GM19328 (cell line): Measurements from ENCODE around the gene MORF4L2.
"Not testable (repeated sequence)": the region's sequence is repeated elsewhere in the genome, so short reads cannot be mapped to it uniquely, and the experiment has no call there.

ENCODE experiments used
- ATAC-seq: cut with Tn5 transposase; IDR thresholded peaks from one replicate; pipeline ENCODE4 v1.9.1; 2021; ENCODE audit warnings: mild to moderate bottlenecking, moderate library complexity; ENCODE audit not compliant: unreplicated experiment

The MORF4L2 gene

DNA sequence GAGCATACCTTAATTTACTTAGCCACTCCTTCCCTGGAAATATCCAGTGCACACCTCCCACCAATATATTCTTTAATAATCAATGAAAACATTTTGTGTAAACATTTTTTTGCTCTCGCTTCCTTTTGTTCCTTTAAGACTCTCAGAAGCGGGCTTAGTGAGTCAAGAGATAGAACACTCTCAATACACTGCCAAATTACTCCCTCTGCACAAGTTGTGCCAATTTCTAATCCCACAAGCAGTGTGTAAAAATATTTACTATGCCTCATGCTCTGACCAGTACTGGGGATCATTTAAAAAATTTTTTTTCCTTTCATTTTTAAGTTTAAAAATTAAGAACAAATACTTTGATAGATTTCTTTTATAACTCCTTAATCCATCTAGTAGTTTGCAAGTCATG, 5.1 kb downstream of the MORF4L2 start:
- ATAC-seq = no peak

DNA sequence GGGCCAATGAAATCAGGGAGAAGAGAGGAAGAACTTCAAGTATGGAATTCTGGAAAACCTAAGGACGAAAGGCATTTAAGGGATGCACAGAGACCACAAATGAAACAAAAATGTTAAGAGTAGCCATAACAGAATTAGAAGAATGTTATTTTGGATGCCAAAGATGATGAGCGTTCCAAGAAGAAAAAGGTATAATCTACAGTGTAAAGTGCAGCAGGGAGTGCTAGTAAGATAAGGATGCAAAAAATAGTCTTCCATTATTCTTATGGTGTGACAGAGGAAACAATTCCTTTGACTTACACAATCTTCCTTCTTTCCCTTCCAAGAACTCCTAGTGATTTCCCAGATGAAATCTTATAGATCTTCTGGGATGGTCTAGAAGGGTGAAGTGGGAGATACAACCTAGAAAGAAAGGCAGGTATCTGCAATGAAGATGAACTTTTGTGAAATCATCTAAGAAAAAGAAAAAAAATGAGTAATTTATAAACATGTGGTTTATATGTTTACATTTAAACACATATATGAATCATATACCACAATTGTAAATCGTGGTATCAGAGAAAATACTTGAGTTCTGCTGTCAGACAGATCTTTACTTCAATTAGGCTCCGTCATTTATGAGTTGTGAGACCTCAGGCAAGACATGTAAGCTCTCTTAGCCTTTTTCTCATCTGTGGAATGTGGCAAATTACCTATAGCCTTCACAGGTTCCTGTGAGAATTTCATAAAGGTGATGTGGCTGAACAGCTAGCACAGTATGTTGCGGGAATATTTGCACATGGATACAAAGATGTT, 8.1 kb downstream of the MORF4L2 start:
- no peak for ATAC-seq

- ATAC-seq = no peak
These were observed 11.7 kb downstream of the MORF4L2 start for GRCh38 chrX:103674531-103675454.

DNA sequence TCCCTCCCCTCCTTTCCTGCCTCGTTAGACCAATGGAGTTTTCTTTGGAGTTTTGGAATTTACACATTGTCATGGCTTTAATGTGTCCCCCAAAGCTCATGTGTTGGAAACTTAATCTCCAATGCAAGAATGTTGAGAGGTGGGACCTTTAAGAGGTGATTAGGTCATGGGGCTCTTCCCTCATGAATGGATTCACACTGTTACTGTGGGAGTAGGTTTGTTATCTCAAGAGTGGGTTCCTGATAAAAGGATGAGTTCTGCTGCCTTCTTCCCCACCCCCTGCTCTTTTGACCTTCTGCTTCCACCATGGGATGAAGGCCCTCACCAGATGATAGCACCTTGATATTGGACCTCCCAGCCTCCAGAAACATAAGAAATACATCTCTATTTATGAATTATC, 16.8 kb downstream of the MORF4L2 start:
- no peak for ATAC-seq

- ATAC-seq = no peak
These were observed 20.0 kb downstream of the MORF4L2 start for GRCh38 chrX:103666202-103667107.

GRCh38 chrX:103663981-103664762, 22.3 kb downstream of the MORF4L2 start:
- ATAC-seq = no peak

DNA sequence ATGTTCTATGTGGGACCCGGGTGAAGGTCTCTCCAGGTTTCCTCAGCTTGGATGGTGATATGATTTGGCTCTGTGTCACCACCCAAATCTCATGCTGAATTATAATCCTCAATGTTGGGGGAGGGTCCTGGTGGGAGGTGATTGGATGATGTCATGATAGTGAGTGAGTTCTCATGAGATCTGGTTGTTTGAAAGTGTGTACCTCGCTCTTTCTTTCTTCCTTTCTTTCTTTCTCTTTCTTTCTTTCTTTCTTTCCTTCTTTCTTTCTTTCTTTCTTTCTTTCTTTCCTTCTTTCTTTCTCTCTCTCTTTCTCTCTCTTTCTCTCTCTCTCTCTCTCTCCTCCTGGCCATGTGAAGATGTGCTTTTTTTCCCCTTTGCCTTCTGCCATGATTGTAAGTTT, 27.0 kb downstream of the MORF4L2 start:
- ATAC-seq = not testable (repeated sequence)

DNA sequence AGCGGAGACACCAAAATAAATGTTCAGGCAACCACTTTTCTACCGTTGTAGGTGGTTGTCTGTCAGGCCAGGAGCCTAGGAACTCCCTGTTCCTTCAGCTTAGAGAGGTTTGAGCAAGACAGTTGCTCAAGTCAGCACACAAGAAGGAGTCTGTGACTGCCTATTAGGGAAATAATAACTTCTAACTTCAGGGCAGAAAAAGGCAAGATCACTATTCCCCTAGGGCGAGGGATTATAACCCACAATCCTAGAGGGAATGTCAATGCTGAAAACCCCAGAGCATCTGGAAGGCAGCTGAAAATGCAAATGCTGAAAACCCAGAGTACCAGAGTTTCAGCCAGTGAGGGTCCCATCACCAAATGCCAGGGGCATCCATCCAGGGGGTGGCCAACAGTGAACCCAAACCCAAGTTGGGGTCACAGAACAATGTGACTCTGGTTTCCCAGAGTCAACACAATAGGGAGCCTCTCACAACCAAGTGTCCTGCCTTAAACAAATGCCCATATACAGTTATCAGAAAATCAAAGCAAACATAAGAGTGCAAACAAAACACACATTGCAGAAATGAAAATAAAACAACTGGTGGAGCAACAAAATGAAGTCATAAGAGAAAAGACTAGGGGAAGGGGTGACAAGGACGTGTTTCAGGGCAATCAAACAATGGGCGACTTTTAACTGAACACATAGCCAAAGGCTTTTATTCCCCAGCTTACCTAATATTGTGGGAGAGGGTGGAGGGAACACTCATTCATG, 27.6 kb downstream of the MORF4L2 start:
- ATAC-seq = no peak

DNA sequence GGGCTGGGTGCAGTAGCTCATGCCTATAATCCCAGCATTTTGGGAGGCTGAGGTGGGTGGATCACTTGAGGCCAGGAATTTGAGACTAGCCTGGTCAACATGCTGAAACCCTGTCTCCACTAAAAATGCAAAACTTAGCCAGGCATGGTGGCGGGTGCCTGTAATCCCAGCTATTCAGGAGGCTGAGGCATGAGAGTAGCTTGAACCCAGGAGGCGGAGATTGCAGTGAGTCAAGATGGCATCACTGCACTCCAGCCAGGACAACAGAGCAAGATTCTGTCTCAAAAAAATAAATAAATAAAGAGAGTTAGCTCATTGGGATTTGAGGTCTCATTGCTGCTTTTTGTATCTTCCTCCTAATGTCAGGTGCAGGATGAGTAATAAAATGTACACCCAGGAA, 29.4 kb downstream of the MORF4L2 start:
- not testable (repeated sequence) for ATAC-seq

GRCh38 chrX:103656617-103657016, 29.9 kb downstream of the MORF4L2 start:
- no peak for ATAC-seq

- not testable (repeated sequence) for ATAC-seq
These were observed 31.1 kb downstream of the MORF4L2 start for GRCh38 chrX:103655230-103656000.

GRCh38 chrX:103651151-103651773, 35.2 kb downstream of the MORF4L2 start:
- no peak for ATAC-seq

DNA sequence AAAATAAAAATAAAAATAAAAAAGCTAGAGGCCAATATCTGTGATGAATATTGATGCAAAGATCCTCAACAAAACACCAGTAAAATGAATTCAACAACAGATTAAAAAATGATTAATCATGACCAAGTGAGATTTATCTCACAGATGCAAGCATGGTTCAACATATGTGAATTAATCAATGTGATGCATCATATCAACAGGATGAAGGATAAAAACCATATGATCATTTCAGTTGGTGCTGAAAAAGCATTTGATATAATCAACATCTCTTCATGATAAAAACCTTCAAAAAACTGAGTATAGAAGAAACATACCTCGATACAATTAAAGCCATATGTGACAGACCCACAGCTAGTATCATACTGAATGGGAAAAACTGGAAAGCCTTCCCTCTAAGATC, 38.9 kb downstream of the MORF4L2 start:
- no peak for ATAC-seq

DNA sequence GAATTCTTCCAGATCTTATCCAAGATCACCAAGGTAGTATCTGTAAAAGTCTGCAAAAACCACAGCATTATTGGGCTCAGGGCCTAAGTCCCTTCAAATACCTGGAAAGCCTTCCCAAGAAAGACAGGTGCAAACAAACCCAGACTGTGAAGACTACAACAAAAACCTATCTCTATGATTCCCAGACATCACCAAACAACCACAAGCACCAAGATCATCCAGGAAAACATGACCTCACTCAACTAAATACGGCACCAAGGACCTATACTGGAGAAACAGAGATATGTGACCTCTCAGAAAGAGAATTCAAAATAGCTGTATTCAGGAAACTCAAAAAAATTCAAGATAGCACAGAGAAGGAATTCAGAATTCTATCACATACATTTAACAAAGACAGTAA, 42.4 kb downstream of the MORF4L2 start:
- ATAC-seq = no peak

- ATAC-seq = no peak
These were observed 45.9 kb downstream of the MORF4L2 start for GRCh38 chrX:103640401-103641155.

- not testable (repeated sequence) for ATAC-seq
These were observed 47.8 kb downstream of the MORF4L2 start for GRCh38 chrX:103638479-103639346.
